ENCODE data around the gene NR2C2AP.

Gene NR2C2AP

GRCh38 chr19:19170873-19171672 is 32.1 kb downstream of the NR2C2AP start:
- H3K23ac ChIP-seq (ENCODE audit: low read length) = no peak overlapping the region
- no peak overlapping the region for H3K4ac ChIP-seq (ENCODE audit: low read depth, low read length)
- H3K4me3 ChIP-seq (ENCODE audit: low read depth, low read length) = no peak overlapping the region
- no peak overlapping the region for H4K91ac ChIP-seq (ENCODE audit: low read depth, low read length)
- H2BK120ac ChIP-seq (ENCODE audit: insufficient read depth, low read length, poor library complexity) = no peak overlapping the region
- H3K14ac ChIP-seq (ENCODE audit: low read length) = no peak overlapping the region
- no peak overlapping the region for H3K9ac ChIP-seq (ENCODE audit: low read length)
- no peak overlapping the region for H4K12ac ChIP-seq (ENCODE audit: low read depth, low read length)
- H2AK5ac ChIP-seq (ENCODE audit: low read length) = no peak overlapping the region
- DNase-seq = no peak
- H3K4me2 ChIP-seq (ENCODE audit: low read length) = no peak overlapping the region
- no peaks in the 10 kb centered on the region for H3K9me3 ChIP-seq (ENCODE audit: insufficient read depth, low read depth, low read length)
- no peak overlapping the region for H4K8ac ChIP-seq (ENCODE audit: low read depth, low read length)
- no peak overlapping the region for H3K27ac ChIP-seq (ENCODE audit: low read depth, low read length)
- H3K4me1 ChIP-seq (ENCODE audit: control insufficient read depth in 1 of 2, insufficient read depth in 2 of 2, low read length in 2 of 2) = peaks cover 0 to 5% of the 10 kb centered on the region in 2 experiments
- WGBS (ENCODE audit: extremely low coverage, insufficient coverage, insufficient read length) = no CpG with 5 or more reads among the region's 6 CpGs
- H2BK12ac ChIP-seq (ENCODE audit: low read length) = no peak overlapping the region
- H2AFZ ChIP-seq (ENCODE audit: insufficient read depth, low read length, poor library complexity) = no peak overlapping the region
- no peaks in the 10 kb centered on the region for H3K79me1 ChIP-seq (ENCODE audit: low read length)
- H2BK5ac ChIP-seq (ENCODE audit: low read depth, low read length, poor library complexity) = no peak overlapping the region
- H3K36me3 ChIP-seq (ENCODE audit: control insufficient read depth in 1 of 2, insufficient read depth in 2 of 2, low read length in 2 of 2) = no peaks in the 10 kb centered on the region
- H3K18ac ChIP-seq (ENCODE audit: low read length) = no peak overlapping the region
- no peaks in the 10 kb centered on the region for H3K27me3 ChIP-seq (ENCODE audit: insufficient read depth, low read length)
- H3K79me2 ChIP-seq (ENCODE audit: control insufficient read depth, insufficient read depth, low read length, poor library complexity) = no peaks in the 10 kb centered on the region

GRCh38 chr19:19170053-19170872 is 33.0 kb downstream of the NR2C2AP start, which contains the start of gene MEF2B:
Gene MEF2B, minus strand, starts transcription at chr19:19170263. Its CDS starts 19,528 bp downstream, at chr19:19150735.
- Histone ChIP-seq H3K23ac (ENCODE audit: low read length) (no peak within 1 kb of the TSS), H3K9ac (ENCODE audit: low read length) (no peak within 1 kb of the TSS), H3K4me1 (ENCODE audit: control insufficient read depth in 1 of 2, insufficient read depth in 2 of 2, low read length in 2 of 2) (peaks cover 0 to 5% of the 10 kb centered on the region in 2 experiments), H3K27ac (ENCODE audit: low read depth, low read length) (no peak within 1 kb of the TSS), H4K8ac (ENCODE audit: low read depth, low read length) (no peak within 1 kb of the TSS), H3K4ac (ENCODE audit: low read depth, low read length) (no peak within 1 kb of the TSS), H2AK5ac (ENCODE audit: low read length) (no peak within 1 kb of the TSS), H4K12ac (ENCODE audit: low read depth, low read length) (no peak within 1 kb of the TSS), H3K27me3 (ENCODE audit: insufficient read depth, low read length) (no peaks in the 10 kb centered on the region), H3K4me2 (ENCODE audit: low read length) (peak within 1 kb of the TSS; percentile 46), H3K9me3 (ENCODE audit: insufficient read depth, low read depth, low read length) (no peaks in the 10 kb centered on the region), H2BK120ac (ENCODE audit: insufficient read depth, low read length, poor library complexity) (no peak within 1 kb of the TSS), H2BK12ac (ENCODE audit: low read length) (no peak within 1 kb of the TSS), H3K14ac (ENCODE audit: low read length) (no peak within 1 kb of the TSS), H2BK5ac (ENCODE audit: low read depth, low read length, poor library complexity) (no peak within 1 kb of the TSS), H2AFZ (ENCODE audit: insufficient read depth, low read length, poor library complexity) (no peak within 1 kb of the TSS), H3K4me3 (ENCODE audit: low read depth, low read length) (no peak within 1 kb of the TSS), H4K91ac (ENCODE audit: low read depth, low read length) (no peak within 1 kb of the TSS), H3K79me1 (ENCODE audit: low read length) (no peaks in the 10 kb centered on the region), H3K18ac (ENCODE audit: low read length) (no peak within 1 kb of the TSS), H3K36me3 (ENCODE audit: control insufficient read depth in 1 of 2, insufficient read depth in 2 of 2, low read length in 2 of 2) (no peaks in the 10 kb centered on the region), H3K79me2 (ENCODE audit: control insufficient read depth, insufficient read depth, low read length, poor library complexity) (no peaks in the 10 kb centered on the region)
- WGBS (ENCODE audit: extremely low coverage, insufficient coverage, insufficient read length) = no CpG with 5 or more reads among the region's 56 CpGs
- DNase-seq = peak; percentile 61 to 72

GRCh38 chr19:19169236-19170052 is 33.8 kb downstream of the NR2C2AP start:
- H3K23ac ChIP-seq (ENCODE audit: low read length) = no peak overlapping the region
- WGBS (ENCODE audit: extremely low coverage, insufficient coverage, insufficient read length) = no CpG with 5 or more reads among the region's 9 CpGs

GRCh38 chr19:19167612-19168011 is 35.6 kb downstream of the NR2C2AP start:
- Histone ChIP-seq H3K14ac (ENCODE audit: low read length) (no peak overlapping the region), H2AK5ac (ENCODE audit: low read length) (no peak overlapping the region), H3K18ac (ENCODE audit: low read length) (no peak overlapping the region), H2BK120ac (ENCODE audit: insufficient read depth, low read length, poor library complexity) (no peak overlapping the region), H2BK12ac (ENCODE audit: low read length) (no peak overlapping the region), H3K4me3 (ENCODE audit: low read depth, low read length) (no peak overlapping the region), H2AFZ (ENCODE audit: insufficient read depth, low read length, poor library complexity) (no peak overlapping the region), H3K4me2 (ENCODE audit: low read length) (no peak overlapping the region), H3K27me3 (ENCODE audit: insufficient read depth, low read length) (no peaks in the 10 kb centered on the region), H4K91ac (ENCODE audit: low read depth, low read length) (no peak overlapping the region), H3K36me3 (ENCODE audit: control insufficient read depth in 1 of 2, insufficient read depth in 2 of 2, low read length in 2 of 2) (no peaks in the 10 kb centered on the region), H2BK5ac (ENCODE audit: low read depth, low read length, poor library complexity) (no peak overlapping the region), H3K79me1 (ENCODE audit: low read length) (no peaks in the 10 kb centered on the region), H3K4me1 (ENCODE audit: control insufficient read depth in 1 of 2, insufficient read depth in 2 of 2, low read length in 2 of 2) (peaks cover 0 to 5% of the 10 kb centered on the region in 2 experiments), H4K12ac (ENCODE audit: low read depth, low read length) (no peak overlapping the region), H3K9me3 (ENCODE audit: insufficient read depth, low read depth, low read length) (no peaks in the 10 kb centered on the region), H3K9ac (ENCODE audit: low read length) (no peak overlapping the region), H3K4ac (ENCODE audit: low read depth, low read length) (no peak overlapping the region), H3K79me2 (ENCODE audit: control insufficient read depth, insufficient read depth, low read length, poor library complexity) (no peaks in the 10 kb centered on the region), H4K8ac (ENCODE audit: low read depth, low read length) (no peak overlapping the region), H3K23ac (ENCODE audit: low read length) (no peak overlapping the region), H3K27ac (ENCODE audit: low read depth, low read length) (no peak overlapping the region)
- WGBS (ENCODE audit: extremely low coverage, insufficient coverage, insufficient read length) = no CpG with 5 or more reads among the region's 3 CpGs
- no peak for DNase-seq

More at GRCh38 chr19:19169236-19170052, 33.8 kb downstream of the NR2C2AP start:
- Histone ChIP-seq H3K4me2 (ENCODE audit: low read length) (peak overlapping the region; percentile 46), H2BK12ac (ENCODE audit: low read length) (no peak overlapping the region), H3K36me3 (ENCODE audit: control insufficient read depth in 1 of 2, insufficient read depth in 2 of 2, low read length in 2 of 2) (no peaks in the 10 kb centered on the region), H3K4me1 (ENCODE audit: control insufficient read depth in 1 of 2, insufficient read depth in 2 of 2, low read length in 2 of 2) (peaks cover 0 to 5% of the 10 kb centered on the region in 2 experiments), H3K18ac (ENCODE audit: low read length) (no peak overlapping the region), H3K79me1 (ENCODE audit: low read length) (no peaks in the 10 kb centered on the region), H3K4me3 (ENCODE audit: low read depth, low read length) (no peak overlapping the region), H3K9me3 (ENCODE audit: insufficient read depth, low read depth, low read length) (no peaks in the 10 kb centered on the region), H3K27ac (ENCODE audit: low read depth, low read length) (no peak overlapping the region), H3K14ac (ENCODE audit: low read length) (no peak overlapping the region), H2AK5ac (ENCODE audit: low read length) (no peak overlapping the region), H3K9ac (ENCODE audit: low read length) (no peak overlapping the region), H2BK5ac (ENCODE audit: low read depth, low read length, poor library complexity) (no peak overlapping the region), H2BK120ac (ENCODE audit: insufficient read depth, low read length, poor library complexity) (no peak overlapping the region), H4K8ac (ENCODE audit: low read depth, low read length) (no peak overlapping the region), H4K12ac (ENCODE audit: low read depth, low read length) (no peak overlapping the region), H3K27me3 (ENCODE audit: insufficient read depth, low read length) (no peaks in the 10 kb centered on the region), H2AFZ (ENCODE audit: insufficient read depth, low read length, poor library complexity) (no peak overlapping the region), H4K91ac (ENCODE audit: low read depth, low read length) (no peak overlapping the region), H3K4ac (ENCODE audit: low read depth, low read length) (no peak overlapping the region), H3K79me2 (ENCODE audit: control insufficient read depth, insufficient read depth, low read length, poor library complexity) (no peaks in the 10 kb centered on the region)
- DNase-seq = no peak

All from trophoblast cell (in vitro differentiated cells and primary cell).